SKM-1 treated with dmso at 0.1 percent for 144 hours (cell line): ENCODE data around the gene ADCY1.
"Not testable (repeated sequence)": the region's sequence is repeated elsewhere in the genome, so short reads cannot be mapped to it uniquely, and the experiment has no call there.

Source experiments
- DNase-seq: peaks from one replicate; lab custom pipeline; 2025; ENCODE audit not compliant: unreplicated experiment; lab: John Stamatoyannopoulos, UW

Gene ADCY1

GRCh38 chr7:45573661-45574415 lies at the start of gene ADCY1:
ADCY1 (plus strand) TSS chr7:45574368; CDS start chr7:45574544, 176 bp downstream.
- DNase-seq: no peak

DNA sequence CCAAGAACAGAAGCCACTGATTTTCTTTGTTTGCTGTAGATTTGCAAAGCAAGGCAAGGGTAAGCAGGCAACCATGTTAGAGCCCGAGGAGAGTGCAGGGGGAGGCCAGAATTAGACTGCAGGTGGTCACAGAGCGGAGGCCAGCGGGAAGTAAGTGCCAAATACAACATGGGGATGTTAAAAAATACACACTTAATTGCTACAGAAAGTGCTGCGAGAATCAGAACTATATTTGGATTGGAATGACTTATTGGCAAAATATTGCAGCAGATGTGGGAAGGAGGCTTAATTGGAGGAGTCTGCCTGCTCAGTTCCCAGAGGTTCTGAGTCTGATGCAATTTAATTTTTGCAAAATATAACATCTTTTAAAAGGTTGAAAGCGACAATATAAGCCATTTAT lies 49.7 kb upstream of the ADCY1 start:
- no peak for DNase-seq

GRCh38 chr7:45525057-45525456 lies 49.1 kb upstream of the ADCY1 start:
- no peak for DNase-seq

- DNase-seq: no peak
Measured at GRCh38 chr7:45543473-45543872, 30.7 kb upstream of the ADCY1 start.

DNA sequence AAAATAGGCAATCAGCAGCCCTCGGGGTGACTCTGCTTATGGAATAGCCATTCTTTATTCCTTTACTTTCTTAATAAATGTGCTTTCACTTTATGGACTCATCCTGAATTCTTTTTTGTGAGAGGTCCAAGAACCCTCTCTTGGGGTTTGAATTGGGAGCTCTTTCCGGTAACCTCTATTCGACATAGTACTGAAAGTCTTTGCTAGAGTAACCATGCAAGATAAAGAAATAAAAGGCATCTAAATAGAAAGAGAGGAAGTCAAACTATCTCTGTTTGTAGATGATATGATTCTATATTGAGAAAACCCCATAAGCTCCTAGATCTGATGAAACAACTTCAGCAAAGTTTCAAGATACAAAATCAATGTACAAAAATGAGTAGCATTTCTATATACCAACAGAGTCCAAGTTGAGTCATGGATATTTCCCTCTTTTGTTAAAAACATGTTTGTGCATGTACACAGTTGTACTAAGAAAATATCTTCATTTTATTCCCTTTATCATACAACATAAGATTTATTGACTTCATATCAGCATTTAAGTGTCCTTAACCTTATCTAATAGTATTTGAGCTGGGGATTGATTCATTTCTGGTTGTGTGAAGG lies 29.0 kb upstream of the ADCY1 start:
- DNase-seq: not testable (repeated sequence)

DNA sequence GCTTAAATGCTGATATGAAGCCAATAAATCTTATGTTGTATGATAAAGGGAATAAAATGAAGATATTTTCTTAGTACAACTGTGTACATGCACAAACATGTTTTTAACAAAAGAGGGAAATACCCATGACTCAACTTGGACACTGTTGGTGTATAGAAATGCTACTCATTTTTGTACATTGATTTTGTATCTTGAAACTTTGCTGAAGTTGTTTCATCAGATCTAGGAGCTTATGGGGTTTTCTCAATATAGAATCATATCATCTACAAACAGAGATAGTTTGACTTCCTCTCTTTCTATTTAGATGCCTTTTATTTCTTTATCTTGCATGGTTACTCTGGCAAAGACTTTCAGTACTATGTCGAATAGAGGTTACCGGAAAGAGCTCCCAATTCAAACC lies 25.3 kb upstream of the ADCY1 start:
- not testable (repeated sequence) for DNase-seq

DNA sequence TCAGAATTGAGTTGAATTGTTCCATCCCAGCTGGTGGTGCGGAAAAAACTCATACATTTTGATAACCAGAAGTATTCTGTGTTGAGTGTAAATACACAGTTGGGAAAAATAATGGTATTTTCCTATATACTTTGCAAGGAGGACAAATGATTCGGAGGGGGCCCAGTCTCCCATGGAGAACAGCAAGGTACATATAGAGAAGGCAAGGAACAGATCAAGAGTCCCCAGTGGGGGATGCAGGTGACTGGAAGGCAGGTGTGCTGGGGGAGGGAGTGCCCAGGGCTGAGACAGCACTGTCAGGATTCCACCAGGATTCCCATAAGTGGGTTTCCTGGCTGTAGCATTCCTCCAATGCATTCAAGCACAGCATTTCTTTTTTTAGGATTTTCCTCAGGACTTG lies 10.8 kb upstream of the ADCY1 start:
- DNase-seq: no peak

DNA sequence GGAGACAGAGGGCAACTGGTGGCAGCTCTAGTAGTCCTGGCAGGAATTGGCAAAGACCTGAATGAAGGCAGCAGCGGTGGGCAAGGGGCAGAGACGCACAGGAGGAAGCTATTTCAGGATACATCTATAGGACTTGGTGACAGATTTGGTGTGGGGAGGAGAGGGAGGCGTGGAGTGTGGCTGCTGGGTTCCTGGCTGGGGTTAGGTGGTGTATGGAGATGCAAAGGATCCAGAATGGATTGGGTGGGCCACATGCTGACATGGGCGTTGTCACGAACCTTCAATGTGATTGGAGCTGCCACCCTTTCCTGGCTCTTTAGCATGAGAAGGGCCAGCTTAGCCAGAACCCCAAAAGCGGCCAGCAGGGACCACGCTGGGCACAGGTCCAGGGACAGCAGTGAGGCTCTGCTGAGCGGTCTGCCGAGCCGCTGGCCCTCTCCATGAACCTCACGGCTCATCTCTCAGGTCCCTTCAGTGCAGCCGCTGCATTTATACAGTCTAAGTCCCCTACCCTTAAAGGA lies 10.2 kb upstream of the ADCY1 start:
- no peak for DNase-seq

DNA sequence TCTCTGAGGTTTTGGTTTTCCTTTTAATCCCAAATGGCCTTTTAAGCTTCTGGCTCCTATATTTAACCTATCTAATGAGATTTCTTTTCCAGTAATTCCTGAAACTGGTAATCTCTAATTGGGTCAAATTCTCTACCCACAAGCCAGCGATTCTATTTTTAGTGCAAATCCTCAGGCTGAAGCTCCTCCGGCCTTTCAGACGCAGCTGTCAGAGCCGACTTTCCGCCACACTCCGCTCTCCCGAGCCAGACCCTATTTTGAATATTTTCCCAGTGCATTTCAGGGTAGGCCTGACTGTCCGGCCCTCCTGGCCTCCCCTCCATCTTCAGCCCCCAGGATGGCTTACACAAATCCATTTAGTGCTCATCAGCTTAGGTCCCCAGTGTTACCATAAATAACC lies 9.7 kb upstream of the ADCY1 start:
- no peak for DNase-seq

DNA sequence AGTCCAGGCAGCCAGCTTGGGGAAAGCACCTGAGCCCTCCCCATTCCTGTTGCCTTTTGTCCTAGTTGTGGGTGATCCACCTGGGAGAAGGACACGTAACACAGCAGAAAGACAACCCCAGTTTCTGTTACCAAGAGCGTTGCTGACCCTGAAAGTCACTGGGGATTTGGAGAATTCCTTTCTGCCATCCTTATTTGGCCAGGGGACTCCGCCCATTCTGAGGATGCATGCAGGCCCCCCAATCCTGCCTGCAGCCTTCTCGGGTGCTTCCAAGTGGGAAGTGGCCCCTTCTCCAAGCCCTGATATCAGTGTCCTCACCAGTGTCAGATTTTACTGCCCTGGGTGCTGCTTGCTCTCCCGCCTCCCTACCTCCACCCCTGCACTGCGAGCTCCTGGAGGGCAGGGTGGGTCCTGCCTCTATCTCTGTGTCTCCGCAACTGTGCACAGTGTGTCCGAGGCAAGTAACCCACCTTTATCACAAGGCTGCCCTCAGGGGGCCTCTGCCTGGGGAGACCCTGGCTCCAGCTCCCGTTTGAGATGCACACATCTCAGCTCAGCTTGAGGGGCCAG lies 9.2 kb upstream of the ADCY1 start:
- no peak for DNase-seq

- DNase-seq: no peak
Measured at GRCh38 chr7:45566386-45566785, 7.8 kb upstream of the ADCY1 start.

- no peak for DNase-seq
Measured at GRCh38 chr7:45566961-45567360, 7.2 kb upstream of the ADCY1 start.

DNA sequence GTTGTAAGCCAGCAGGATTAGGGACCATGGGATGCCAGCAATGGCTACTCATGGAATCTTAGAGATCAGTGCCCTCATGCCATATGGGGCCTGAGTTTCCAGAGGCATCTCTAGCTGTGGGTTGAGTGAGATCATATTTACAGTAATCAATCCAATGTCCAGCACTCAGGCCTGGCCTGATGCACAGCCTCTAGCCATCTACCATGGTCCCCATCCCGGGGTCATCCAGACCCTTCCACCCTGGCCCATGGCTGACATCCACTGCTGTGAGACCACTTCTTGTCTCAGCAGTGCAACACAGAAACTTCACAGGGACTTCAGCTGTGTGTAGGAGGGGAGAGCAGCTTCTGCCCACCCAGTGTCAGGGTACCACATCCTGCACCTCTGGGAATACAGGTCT lies 6.5 kb upstream of the ADCY1 start:
- no peak for DNase-seq

DNA sequence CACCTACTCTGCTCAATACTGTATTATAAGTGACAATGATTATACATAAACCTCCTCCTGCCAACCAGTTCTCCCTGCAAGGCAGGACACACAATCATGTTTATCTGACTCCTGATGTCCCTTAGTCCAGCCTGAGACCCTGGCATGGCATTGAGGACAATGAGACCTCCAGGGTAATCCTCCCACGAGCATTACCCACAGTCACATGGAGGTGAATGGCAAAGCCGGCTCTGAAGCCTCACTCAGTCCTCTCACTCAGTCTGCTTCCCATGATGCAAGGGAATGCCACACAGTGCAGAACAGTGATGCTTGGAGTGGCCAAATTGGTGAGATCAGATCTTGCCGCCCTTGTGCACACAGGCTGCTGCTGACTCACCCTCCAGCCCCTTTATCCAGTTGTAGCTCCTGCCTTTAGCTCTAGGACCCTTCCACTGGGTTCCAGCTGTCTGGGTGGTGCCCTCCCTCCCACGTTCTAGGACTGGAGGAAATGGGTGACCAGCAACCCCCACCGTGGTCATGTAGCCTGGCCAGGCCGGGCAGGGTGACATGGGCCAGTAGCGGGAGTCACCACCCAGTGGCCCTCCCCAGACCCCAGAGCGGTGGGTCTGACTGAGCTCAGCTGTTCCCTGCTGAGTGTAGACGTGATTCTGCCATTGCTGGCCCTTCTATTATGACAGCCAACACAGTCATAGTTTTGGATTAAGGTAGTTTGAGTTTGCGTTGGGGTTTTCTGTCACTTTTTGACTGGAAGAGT lies 5.5 kb upstream of the ADCY1 start:
- DNase-seq: no peak

DNA sequence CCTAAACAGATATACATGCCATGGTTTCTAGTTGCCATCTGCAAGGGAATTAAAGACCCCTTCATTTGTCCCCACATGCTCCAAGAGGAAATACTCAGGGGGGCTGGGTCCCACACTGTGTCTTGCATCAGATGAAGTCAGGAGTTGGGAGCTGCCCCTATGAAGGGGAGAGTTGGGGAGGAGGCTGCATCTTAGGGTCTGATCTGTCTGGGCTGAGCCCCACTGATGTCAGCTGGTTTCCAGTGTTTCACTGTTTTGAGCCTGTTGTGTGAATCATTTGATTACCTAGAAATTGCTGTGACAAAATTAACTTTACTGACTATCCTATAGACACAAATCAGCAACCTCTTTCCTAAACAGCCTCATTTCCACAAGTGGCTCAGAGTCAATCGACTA lies 4.9 kb upstream of the ADCY1 start:
- no peak for DNase-seq

DNA sequence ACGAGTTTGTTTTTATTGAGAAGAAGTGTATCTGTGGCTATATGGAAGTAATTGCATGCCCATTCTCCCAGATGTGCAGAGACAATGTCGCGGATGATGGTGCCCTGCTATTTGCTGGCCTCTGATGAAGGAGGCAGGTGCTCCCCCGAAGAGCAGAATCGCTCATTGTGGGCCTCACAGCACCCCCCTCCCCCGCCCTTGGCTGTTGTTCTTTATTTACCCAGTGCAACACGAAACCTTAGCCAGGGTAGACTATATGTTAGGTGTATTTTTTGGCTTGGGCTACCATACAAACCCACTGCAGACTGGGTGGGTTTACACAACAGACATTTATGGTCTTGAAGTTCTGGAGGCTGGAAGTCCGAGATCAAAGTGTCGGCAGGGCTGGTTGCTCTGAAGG lies 3.4 kb upstream of the ADCY1 start:
- no peak for DNase-seq

- DNase-seq: no peak
Measured at GRCh38 chr7:45573204-45573603, 964 bp upstream of the ADCY1 start.

DNA sequence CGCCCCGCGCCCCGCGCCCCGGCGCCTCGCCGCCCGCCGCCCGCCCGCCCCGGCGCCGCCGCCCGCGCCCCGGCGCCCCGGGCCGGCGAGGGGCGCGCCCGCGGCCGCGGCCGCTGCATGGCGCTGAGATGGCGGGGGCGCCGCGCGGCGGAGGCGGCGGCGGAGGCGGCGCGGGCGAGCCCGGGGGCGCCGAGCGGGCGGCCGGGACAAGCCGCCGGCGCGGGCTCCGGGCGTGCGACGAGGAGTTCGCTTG lies 174 bp downstream of the ADCY1 start:
- no peak for DNase-seq

DNA sequence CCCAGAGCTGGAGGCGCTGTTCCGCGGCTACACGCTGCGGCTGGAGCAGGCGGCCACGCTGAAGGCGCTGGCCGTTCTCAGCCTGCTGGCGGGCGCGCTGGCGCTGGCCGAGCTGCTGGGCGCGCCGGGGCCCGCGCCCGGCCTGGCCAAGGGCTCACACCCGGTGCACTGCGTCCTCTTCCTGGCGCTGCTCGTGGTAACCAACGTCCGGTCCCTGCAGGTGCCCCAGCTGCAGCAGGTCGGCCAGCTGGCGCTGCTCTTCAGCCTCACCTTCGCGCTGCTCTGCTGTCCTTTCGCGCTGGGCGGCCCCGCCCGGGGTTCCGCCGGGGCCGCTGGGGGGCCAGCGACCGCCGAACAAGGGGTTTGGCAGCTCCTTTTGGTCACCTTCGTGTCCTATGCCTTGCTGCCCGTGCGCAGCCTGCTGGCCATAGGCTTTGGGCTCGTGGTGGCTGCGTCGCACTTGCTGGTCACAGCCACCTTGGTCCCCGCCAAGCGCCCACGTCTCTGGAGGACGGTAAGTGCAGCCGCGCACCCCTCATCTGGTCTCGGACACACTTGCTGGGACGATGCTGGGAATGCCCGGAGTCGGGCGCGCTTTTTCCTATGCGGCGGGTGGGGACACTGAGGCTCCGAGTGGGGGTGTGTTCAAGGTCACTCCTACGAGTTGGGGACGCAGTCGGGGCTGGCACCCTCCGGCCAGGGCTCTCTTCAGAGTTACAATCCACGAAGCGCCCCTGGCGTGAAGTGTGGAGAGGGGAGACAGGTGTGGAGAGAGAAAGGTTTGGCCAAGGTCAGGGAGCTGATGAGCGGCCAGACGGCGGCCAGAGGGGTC lies 717 bp downstream of the ADCY1 start:
- peak; percentile 22 for DNase-seq

GRCh38 chr7:45575501-45576248 lies 1.5 kb downstream of the ADCY1 start:
- DNase-seq: no peak
